SK-N-SH treated with all-trans-retinoic acid at 6 μM for 48 hours (cell line): ENCODE data around the gene RAX2.

ENCODE experiments used
- ARNTL ChIP-seq: fragments of 450-650 bp; formaldehyde crosslinking; IDR thresholded peaks from 2 replicates; pipeline ENCODE4 v1.5.0; 2020; ENCODE audit warnings: low read depth, mild to moderate bottlenecking, moderate library complexity, borderline replicate concordance
- GLIS3 ChIP-seq: fragments of 250-450 bp; sonication (Bioruptor Pico); IDR thresholded peaks from 2 replicates; pipeline ENCODE4 v1.5.0; 2020; ENCODE audit warnings: mild to moderate bottlenecking, moderate library complexity
- PPARA ChIP-seq: fragments of 250-450 bp; sonication (Bioruptor Pico); IDR thresholded peaks from 2 replicates; pipeline ENCODE4 v1.5.0; 2020; ENCODE audit warnings: mild to moderate bottlenecking, borderline replicate concordance
- TCF4 ChIP-seq: fragments of 250-450 bp; sonication (Bioruptor Pico); IDR thresholded peaks from 2 replicates; pipeline ENCODE4 v1.8.0; 2021; ENCODE audit warnings: mild to moderate bottlenecking, moderate library complexity, borderline replicate concordance
- ZFP3 ChIP-seq: fragments of 250-450 bp; sonication (Bioruptor Pico); IDR thresholded peaks from 2 replicates; pipeline ENCODE4 v1.5.0; 2020; ENCODE audit warnings: mild to moderate bottlenecking, moderate library complexity
- ZNF565 ChIP-seq: fragments of 450-650 bp; formaldehyde crosslinking; conservative IDR thresholded peaks from 2 replicates; pipeline ENCODE4 v1.5.0; 2020; ENCODE audit warnings: low read depth, mild to moderate bottlenecking, moderate library complexity
- ZNF8 ChIP-seq: fragments of 450-650 bp; formaldehyde crosslinking; IDR thresholded peaks from 2 replicates; pipeline ENCODE4 v1.5.0; 2020; ENCODE audit warnings: mild to moderate bottlenecking, moderate library complexity

DNA sequence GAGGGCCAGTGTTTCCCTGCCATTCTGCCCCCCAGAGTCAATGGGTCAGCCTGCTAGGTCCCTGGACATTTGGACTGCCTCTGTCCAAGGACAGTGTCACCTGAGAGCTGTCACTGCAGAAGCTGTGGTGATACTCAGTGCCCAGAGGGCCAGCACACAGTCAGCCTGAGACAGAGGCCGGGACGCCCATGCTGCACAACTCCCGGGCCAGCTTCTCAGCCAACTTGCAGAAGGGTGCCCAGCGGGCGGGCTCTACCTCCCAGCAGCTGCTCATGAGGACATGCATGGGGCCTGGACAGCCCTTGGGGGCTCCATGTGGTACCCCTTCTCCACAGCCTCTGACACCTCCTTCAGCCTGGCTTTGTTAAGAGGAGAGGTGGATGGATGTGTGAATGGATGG is 3.8 kb upstream of the RAX2 start:
- TF ChIP-seq ZNF8 (CRISPR knock-in tag) (no peak), ZFP3 (CRISPR knock-in tag) (no peak), ARNTL (CRISPR knock-in tag) (no peak), GLIS3 (CRISPR knock-in tag) (no peak), PPARA (no peak), ZNF565 (CRISPR knock-in tag) (no peak), TCF4 (CRISPR knock-in tag) (no peak)
